Amniotic epithelial cell (primary cell): ENCODE measurements around the gene AOPEP.
A peak's percentile ranks its signal among the peaks of the same experiment; 100 is the strongest.

ENCODE experiments used
- DNase-seq: peaks from one replicate; pipeline ENCODE4 v3.0.0-alpha.2; 2010; ENCODE audit warnings: low read depth

The AOPEP gene

GRCh38 chr9:94870793-94871558 lies 144.5 kb downstream of the AOPEP start:
- peak; percentile 86 for DNase-seq

DNA sequence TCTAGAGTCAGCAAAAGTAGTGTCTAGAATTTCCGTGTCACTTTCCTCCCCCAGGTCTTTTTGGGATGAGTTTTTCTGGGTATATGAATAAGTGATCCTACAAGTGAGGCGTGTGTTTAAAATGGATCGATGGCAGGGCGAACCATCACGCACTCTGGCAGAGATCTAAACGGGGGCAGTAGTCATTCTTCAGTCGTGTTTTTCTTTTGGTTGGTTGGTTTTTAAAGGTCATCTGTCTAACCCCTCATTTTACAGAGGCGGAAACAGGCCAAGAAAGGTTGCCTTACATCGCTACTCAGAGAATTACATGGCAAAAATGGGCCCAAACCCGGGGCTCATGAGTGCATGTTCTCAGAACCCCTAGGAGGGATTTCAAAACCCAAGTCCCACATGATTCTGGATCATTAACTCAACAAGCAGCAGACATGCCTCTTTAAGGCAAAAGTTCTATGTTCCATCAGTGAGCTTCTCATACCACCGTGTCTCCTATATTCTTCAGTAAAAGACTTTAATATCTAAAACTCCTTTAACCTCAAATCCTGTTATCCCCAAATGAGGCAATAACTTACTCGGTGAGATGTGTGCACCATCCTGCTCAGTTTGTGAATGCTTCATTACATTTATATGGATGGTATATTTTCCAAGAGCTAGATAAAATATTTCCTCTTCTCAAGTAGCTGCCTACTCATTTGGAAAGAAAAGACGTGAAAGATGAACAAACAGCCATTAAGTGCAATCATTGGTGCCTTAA lies 145.8 kb downstream of the AOPEP start:
- peak; percentile 51 for DNase-seq

- DNase-seq, result peak; percentile 95
These were observed 146.5 kb downstream of the AOPEP start for GRCh38 chr9:94872891-94873511.

- peak; percentile 88 for DNase-seq
These were observed 147.8 kb downstream of the AOPEP start for GRCh38 chr9:94874316-94874715.

GRCh38 chr9:94875300-94876020 lies 149.0 kb downstream of the AOPEP start:
- DNase-seq, result no peak

GRCh38 chr9:94878804-94879203 lies 152.3 kb downstream of the AOPEP start:
- peak; percentile 59 for DNase-seq

DNA sequence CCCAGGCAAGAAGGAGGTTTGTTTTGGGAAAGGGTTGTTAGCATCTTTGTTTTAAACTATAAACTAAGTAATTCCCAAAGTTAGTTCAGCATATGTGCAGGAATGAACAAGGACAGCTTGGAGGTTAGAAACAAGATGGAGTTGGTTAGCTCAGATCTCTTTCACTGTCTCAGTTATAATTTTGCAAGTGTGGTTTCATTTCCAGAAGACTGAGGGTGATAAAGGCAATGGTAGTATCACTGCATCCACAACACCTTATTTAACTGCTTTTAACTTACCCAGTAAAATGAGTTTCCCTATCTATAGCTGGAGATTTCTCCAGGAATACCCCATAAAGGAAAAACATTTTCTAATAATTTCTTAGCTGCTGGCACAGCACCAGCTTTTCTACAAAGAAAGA lies 152.7 kb downstream of the AOPEP start:
- no peak for DNase-seq

DNA sequence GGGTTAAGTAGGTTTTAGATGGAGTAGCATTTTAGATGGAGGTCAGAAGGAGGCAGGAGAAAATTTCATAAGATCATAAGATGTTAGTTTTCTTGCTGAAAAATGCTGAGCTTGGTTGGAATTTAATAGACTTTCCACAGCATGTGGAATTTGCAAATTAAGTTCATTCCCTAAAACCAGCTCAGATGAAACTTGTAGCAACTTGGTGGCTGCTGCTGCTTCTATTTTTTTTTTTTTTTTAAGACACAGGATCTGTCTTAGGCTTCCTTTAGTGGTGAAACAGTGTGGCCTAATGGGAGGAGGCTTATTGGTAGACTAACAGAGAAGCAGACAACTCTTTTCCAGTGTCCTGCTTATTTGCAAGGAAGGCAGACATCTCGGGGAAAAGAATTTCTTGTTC lies 154.5 kb downstream of the AOPEP start:
- no peak for DNase-seq

GRCh38 chr9:94881454-94881853 lies 155.0 kb downstream of the AOPEP start:
- no peak for DNase-seq

GRCh38 chr9:94881940-94882339 lies 155.4 kb downstream of the AOPEP start:
- no peak for DNase-seq

- DNase-seq, result no peak
These were observed 156.6 kb downstream of the AOPEP start for GRCh38 chr9:94882966-94883641.

- DNase-seq, result no peak
These were observed 159.5 kb downstream of the AOPEP start for GRCh38 chr9:94885854-94886447.

DNA sequence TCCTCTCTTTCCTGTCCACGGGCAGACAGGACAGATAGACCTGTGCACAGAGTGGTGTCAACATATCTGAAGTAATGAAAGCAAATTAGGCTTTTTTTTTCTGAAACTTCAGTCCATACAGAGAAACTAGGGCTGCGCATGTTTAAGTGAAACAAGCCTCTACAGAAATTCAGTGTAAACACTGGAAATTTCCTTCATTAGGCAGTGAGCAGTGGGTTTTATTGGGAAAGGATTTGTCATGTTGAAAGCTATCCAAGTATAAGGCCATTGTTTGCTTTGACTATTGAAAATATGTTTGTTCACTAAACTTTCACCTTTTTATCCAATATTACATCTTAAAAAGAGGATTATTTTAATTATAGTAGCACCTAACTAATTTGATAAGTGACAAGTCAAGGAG lies 161.2 kb downstream of the AOPEP start:
- DNase-seq, result no peak

DNA sequence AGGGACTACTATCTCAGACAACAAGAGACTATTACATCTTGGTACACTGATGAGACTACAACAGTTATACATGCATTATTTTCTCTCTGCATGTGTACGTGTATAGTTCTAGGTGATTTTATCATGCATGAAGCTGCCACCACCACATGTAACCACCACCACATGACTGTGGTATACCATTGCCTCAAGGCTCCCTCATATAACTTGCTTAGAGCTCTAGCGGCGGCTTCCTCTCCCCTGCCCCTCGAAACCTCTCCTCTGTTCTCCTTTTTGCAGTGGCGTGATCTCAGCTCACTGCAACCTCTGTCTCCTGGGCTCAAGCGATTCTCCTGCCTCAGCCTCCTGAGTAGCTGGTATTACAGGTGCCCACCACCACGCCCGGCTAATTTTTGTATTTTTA lies 162.3 kb downstream of the AOPEP start:
- DNase-seq, result no peak

GRCh38 chr9:94889628-94890027 lies 163.1 kb downstream of the AOPEP start:
- no peak for DNase-seq

GRCh38 chr9:94891183-94891582 lies 164.7 kb downstream of the AOPEP start:
- DNase-seq, result no peak

DNA sequence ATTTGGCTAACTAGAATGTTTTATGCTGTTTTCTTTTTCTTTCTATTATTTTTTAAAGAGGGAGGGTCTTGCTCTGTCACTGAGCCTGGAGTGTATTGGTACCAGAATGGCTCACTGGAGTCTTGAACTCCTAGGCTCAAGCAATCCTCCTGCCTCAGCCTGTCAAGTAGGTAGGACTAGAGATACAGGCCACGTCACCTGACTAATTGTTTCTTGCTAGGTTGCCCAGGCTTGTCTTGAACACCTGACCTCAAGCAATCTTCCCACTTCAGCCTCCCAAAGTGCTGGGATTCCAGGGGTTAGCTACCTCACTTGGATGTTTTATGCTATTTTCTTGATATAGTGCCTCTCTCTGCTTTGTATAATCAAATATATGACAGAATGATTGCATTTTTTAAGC lies 166.2 kb downstream of the AOPEP start:
- DNase-seq, result no peak

DNA sequence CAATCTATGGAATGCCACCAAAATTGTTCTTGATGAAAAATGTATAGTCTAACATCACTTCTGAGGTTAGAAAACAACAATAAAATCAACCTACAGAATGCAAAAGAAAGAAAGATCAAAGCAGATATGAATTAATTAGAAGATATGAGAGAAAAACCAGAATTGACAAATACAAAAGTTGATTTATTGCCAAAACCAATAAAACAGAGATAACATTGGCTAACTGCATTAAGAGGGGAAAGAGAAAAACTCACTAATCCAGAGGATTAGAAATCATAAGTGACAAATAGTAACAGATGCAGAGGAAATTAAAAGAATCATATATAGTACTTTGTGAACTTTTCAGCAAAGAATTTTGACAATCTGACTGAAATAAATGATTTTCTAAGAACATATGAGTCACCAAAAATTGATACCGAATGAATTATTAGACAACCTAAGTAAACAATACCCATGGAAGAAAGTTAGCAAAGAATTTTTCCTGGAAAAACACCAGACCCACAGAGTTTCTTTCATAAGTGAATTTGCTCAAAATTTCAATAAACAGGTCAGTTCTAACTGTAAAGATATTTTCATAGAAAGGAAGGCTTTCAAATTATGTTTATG lies 167.7 kb downstream of the AOPEP start:
- DNase-seq, result peak; percentile 71

GRCh38 chr9:94895668-94896067 lies 169.2 kb downstream of the AOPEP start:
- DNase-seq, result no peak

DNA sequence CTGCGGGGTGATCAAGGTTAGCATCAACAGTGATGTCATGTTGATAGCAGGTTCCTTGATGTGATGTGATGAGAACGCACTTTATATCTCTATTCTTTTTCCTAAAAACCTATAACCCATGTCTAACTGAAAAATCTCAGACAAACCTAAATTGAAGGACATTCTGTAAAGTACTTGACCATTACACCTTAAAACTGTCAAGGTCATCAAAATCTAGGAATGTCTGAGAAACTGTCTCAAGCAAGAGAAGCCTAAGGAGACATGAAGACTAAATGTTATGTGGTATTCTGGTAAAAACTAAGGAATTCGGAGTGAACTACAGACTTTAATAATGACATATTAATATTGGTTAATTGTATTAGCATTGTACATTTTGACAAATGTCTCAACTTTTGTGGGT lies 170.0 kb downstream of the AOPEP start:
- DNase-seq, result no peak
